ENCODE measurements around the gene PCK2.
A peak's percentile ranks its signal among the peaks of the same experiment; 100 is the strongest.

Gene PCK2

DNA sequence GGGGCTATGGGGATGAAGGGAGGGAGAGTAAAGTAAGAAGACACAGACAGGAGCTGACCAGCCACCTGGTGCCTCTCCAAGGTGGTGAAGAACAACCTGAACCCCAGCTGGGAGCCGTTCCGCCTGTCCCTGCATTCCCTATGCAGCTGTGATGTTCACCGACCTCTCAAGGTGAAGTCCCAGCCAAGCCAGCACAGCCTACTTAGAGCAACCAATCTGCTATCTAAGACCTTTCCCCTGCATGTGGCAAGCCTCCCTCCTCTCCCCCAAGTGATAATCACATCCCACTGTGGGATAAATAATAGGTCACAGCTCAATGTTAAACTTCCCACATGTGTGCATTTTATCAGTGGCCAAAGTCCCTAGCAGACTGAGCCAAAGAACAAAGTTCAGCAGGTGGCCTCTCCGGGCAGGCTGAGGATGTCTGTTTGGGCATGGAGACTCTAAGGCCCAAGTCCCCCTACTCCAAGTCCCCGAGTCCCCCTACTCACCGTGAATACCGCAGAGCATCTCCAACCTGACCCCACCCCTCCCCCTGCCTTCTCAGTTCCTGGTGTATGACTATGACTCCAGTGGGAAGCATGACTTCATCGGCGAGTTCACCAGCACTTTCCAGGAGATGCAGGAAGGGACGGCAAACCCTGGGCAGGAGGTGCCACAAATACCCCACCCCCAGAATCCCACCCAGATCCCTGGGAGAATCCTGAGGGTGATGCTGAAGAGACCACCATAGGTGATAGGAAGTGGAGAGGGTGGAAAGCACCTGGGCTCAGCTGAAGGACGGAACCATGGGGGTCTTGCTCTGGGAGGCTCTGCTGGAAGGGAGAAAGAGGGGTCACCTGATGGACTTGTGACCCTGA is 19.3 kb upstream of the PCK2 start:
- no peak overlapping the region for H3K4me3 ChIP-seq (ENCODE audit: low read depth, low read length)
- no peak for DNase-seq (ENCODE audit: low read depth)
- TF ChIP-seq, protein P1, sequence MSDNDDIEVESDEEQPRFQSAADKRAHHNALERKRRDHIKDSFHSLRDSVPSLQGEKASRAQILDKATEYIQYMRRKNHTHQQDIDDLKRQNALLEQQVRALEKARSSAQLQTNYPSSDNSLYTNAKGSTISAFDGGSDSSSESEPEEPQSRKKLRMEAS (IDR thresholded peaks at IDR 0.05; ENCODE audit: low read depth, low read length) = no peak
- TF ChIP-seq MYC (IDR thresholded peaks at IDR 0.05; ENCODE audit: low read depth, low read length) = no peak
- TF ChIP-seq POLR2A (IDR thresholded peaks at IDR 0.05; ENCODE audit: extremely low read depth, insufficient read length) = no peak
- TF ChIP-seq, protein P2, sequence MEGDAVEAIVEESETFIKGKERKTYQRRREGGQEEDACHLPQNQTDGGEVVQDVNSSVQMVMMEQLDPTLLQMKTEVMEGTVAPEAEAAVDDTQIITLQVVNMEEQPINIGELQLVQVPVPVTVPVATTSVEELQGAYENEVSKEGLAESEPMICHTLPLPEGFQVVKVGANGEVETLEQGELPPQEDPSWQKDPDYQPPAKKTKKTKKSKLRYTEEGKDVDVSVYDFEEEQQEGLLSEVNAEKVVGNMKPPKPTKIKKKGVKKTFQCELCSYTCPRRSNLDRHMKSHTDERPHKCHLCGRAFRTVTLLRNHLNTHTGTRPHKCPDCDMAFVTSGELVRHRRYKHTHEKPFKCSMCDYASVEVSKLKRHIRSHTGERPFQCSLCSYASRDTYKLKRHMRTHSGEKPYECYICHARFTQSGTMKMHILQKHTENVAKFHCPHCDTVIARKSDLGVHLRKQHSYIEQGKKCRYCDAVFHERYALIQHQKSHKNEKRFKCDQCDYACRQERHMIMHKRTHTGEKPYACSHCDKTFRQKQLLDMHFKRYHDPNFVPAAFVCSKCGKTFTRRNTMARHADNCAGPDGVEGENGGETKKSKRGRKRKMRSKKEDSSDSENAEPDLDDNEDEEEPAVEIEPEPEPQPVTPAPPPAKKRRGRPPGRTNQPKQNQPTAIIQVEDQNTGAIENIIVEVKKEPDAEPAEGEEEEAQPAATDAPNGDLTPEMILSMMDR (IDR thresholded peaks at IDR 0.05; ENCODE audit: low read depth, low read length) = no peak

DNA sequence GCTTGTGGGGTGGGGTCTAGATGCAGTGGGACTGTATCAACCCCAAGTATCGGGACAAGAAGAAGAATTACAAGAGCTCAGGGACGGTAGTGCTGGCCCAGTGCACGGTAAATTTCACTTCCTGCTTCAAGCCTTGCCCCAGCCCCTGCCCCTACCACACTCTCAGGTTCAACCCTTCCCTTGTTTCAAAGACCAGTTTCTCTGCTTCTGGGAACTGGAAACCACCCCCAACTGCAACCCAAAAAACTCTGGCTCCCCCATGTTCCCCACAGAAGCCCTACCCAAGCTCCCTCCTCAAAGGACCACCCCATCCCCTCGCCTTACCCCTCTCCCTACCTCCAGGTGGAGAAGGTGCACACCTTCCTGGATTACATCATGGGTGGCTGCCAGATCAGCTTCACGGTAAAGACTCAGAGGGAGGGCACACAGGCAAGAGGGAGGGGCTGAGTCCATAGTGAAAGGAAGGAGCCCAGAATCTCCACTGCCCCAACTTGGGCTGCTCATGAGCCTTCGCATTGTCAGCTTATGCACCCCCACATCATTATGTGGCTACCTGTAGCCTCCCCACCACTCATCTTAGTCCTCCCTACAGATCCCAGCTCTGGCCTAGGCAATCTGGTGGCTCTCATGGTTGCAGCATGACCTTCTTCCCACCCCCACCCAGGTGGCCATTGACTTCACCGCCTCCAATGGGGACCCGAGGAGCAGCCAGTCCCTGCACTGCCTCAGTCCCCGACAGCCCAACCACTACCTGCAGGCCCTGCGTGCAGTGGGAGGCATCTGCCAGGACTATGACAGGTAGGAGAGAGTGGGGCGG is 18.4 kb upstream of the PCK2 start:
- TF ChIP-seq, protein P2 (IDR thresholded peaks at IDR 0.05; ENCODE audit: low read depth, low read length) = no peak
- TF ChIP-seq POLR2A (IDR thresholded peaks at IDR 0.05; ENCODE audit: extremely low read depth, insufficient read length) = no peak
- TF ChIP-seq MYC (IDR thresholded peaks at IDR 0.05; ENCODE audit: low read depth, low read length) = no peak
- TF ChIP-seq, protein P1 (IDR thresholded peaks at IDR 0.05; ENCODE audit: low read depth, low read length) = no peak
- H3K4me3 ChIP-seq (ENCODE audit: low read depth, low read length) = no peak overlapping the region
- DNase-seq (ENCODE audit: low read depth) = no peak

DNA sequence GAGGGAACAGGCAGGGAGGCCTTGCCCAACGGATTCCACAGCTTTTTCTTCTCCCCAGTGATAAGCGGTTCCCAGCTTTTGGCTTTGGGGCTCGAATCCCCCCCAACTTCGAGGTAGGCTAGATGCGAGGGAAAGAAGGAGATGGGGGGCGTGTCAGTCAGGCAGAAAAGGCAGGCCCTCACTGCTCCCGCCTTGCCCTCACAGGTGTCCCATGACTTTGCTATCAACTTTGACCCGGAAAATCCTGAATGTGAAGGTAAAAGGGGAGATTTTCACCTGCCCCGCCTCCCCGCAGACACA is 17.9 kb upstream of the PCK2 start:
- H3K4me3 ChIP-seq (ENCODE audit: low read depth, low read length) = no peak overlapping the region
- TF ChIP-seq, protein P2 (IDR thresholded peaks at IDR 0.05; ENCODE audit: low read depth, low read length) = no peak
- no peak for TF ChIP-seq MYC (IDR thresholded peaks at IDR 0.05; ENCODE audit: low read depth, low read length)
- TF ChIP-seq, protein P1 (IDR thresholded peaks at IDR 0.05; ENCODE audit: low read depth, low read length) = no peak
- no peak for TF ChIP-seq POLR2A (IDR thresholded peaks at IDR 0.05; ENCODE audit: extremely low read depth, insufficient read length)
- DNase-seq (ENCODE audit: low read depth) = no peak

DNA sequence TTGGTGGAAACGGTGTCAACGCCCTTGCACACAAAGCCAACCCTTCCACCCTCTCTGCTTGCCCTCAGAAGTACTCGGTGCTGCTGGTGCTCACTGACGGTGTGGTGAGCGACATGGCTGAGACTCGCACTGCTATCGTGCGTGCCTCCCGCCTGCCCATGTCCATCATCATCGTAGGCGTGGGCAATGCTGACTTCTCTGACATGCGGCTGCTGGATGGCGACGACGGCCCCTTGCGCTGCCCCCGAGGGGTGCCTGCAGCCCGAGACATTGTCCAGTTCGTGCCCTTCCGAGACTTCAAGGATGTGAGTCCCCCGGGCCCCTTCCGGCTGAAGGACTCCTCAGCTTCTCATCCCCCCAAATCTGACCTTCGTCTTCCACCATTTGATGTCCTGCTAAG is 17.0 kb upstream of the PCK2 start:
- TF ChIP-seq MYC (IDR thresholded peaks at IDR 0.05; ENCODE audit: low read depth, low read length) = no peak
- TF ChIP-seq POLR2A (IDR thresholded peaks at IDR 0.05; ENCODE audit: extremely low read depth, insufficient read length) = no peak
- no peak overlapping the region for H3K4me3 ChIP-seq (ENCODE audit: low read depth, low read length)
- no peak for DNase-seq (ENCODE audit: low read depth)

DNA sequence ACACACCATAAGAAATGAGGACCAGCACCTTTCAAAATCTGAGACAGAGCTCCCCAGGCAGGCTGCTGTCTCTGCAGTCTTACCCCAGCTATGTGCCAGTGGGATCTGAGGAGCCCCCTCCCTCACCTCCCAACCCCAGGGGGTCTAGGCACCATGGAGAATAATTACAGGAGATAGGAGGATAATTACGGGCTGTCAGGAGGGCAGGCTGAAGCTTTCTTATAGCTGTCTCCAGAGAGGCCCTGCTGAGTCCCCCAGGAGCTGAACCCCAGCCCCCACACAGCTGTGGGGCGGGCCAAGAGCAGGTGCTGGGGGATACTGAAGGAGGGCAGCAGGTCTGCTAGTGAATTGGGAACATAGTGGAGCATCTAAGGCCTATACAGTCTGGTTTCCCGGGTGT is 16.0 kb upstream of the PCK2 start:
- DNase-seq (ENCODE audit: low read depth) = no peak
- TF ChIP-seq, protein P2 (IDR thresholded peaks at IDR 0.05; ENCODE audit: low read depth, low read length) = no peak
- TF ChIP-seq, protein P1 (IDR thresholded peaks at IDR 0.05; ENCODE audit: low read depth, low read length) = no peak
- no peak for TF ChIP-seq POLR2A (IDR thresholded peaks at IDR 0.05; ENCODE audit: extremely low read depth, insufficient read length)
- no peak for TF ChIP-seq MYC (IDR thresholded peaks at IDR 0.05; ENCODE audit: low read depth, low read length)

DNA sequence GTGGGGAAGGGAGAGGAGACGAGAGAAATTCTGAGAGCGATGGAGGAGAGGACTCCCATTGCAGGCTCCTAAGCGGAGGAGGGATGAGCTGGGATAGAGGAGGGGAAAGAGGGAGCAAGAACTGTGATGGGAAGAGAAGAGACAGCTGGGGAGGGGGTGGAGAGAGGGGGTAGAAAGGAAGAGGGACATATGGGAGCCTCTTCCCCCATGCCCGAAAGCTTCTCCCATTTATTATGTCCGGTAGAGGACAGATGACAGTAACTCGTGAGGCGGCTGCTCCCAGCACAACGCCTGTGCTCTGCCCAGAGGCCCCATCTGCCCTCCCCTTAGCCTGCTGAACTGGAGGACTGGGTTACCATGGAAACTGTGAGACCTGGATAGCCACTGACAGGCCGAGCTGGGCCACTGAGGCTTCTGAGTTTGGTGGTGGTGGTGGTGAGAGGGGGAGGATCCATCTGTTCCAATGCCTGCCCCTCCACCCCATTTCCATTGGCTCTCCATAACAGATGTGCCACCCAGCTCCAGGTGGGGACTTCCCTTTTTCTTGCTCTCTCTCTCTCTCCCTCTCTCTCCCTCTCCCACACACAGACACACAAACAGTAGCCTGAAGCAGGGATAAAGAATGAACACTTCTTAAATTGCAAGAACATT is 14.5 kb upstream of the PCK2 start:
- TF ChIP-seq MYC (IDR thresholded peaks at IDR 0.05; ENCODE audit: low read depth, low read length) (no peak; the same call in 1 of the 2 replicates), POLR2A (IDR thresholded peaks at IDR 0.05; ENCODE audit: extremely low read depth, insufficient read length) (no peak)
- TF ChIP-seq, protein P1 (IDR thresholded peaks at IDR 0.05; ENCODE audit: low read depth, low read length) = no peak
- TF ChIP-seq, protein P2 (IDR thresholded peaks at IDR 0.05; ENCODE audit: low read depth, low read length) = no peak
- DNase-seq (ENCODE audit: low read depth) = peak; percentile 75
- H3K4me3 ChIP-seq (ENCODE audit: low read depth, low read length) = no peak overlapping the region

More for the DNA sequence above, 16.0 kb upstream of the PCK2 start:
- no peak overlapping the region for H3K4me3 ChIP-seq (ENCODE audit: low read depth, low read length)
